Measurements from ENCODE around the gene ETFBKMT.

GRCh38 chr12:31631023-31631724, 28.3 kb upstream of the ETFBKMT start:
- TF ChIP-seq, protein P1, sequence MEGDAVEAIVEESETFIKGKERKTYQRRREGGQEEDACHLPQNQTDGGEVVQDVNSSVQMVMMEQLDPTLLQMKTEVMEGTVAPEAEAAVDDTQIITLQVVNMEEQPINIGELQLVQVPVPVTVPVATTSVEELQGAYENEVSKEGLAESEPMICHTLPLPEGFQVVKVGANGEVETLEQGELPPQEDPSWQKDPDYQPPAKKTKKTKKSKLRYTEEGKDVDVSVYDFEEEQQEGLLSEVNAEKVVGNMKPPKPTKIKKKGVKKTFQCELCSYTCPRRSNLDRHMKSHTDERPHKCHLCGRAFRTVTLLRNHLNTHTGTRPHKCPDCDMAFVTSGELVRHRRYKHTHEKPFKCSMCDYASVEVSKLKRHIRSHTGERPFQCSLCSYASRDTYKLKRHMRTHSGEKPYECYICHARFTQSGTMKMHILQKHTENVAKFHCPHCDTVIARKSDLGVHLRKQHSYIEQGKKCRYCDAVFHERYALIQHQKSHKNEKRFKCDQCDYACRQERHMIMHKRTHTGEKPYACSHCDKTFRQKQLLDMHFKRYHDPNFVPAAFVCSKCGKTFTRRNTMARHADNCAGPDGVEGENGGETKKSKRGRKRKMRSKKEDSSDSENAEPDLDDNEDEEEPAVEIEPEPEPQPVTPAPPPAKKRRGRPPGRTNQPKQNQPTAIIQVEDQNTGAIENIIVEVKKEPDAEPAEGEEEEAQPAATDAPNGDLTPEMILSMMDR (IDR thresholded peaks at IDR 0.05) = no peak
- no peak for TF ChIP-seq POLR2A (IDR thresholded peaks at IDR 0.05)
- no peak for TF ChIP-seq POLR2AphosphoS5 (IDR thresholded peaks at IDR 0.05)
- no peak for TF ChIP-seq EP300 (IDR thresholded peaks at IDR 0.05)
